Hepatocyte (in vitro differentiated cells): Measurements from ENCODE around the gene SNRPB. TPM values are rescaled to one million over a fixed set of nuclear protein-coding genes. Genes with fewer than 3 reads are reported as not detected.
A peak's percentile ranks its signal among the peaks of the same experiment; 100 is the strongest.
"Not testable (repeated sequence)": the region's sequence is repeated elsewhere in the genome, so short reads cannot be mapped to it uniquely, and the experiment has no call there.

Experiments used
- DNase-seq: peaks from one replicate; pipeline ENCODE4 v3.0.0-alpha.2; 2016; ENCODE audit warnings: low spot score
- H2AFZ ChIP-seq: fragments of 200-600 bp; sonication (generic); 2 replicates; pipeline ENCODE4 v1.6.0; 2016; ENCODE audit warnings: antibody characterized with exemption, mild to moderate bottlenecking
- H3K27ac ChIP-seq: fragments of 200-600 bp; sonication (generic); 2 replicates; pipeline ENCODE4 v1.5.1; 2016; ENCODE audit warnings: mild to moderate bottlenecking
- H3K27me3 ChIP-seq: fragments of 200-600 bp; sonication (generic); 2 replicates; pipeline ENCODE4 v1.6.1; 2016
- H3K36me3 ChIP-seq: fragments of 200-600 bp; sonication (generic); replicated peaks from 2 replicates; pipeline ENCODE4 v1.5.1; 2016; ENCODE audit warnings: low read depth; ENCODE audit not compliant: insufficient read depth
- H3K4me1 ChIP-seq: fragments of 200-600 bp; sonication (generic); 2 replicates; pipeline ENCODE4 v1.5.1; 2016; ENCODE audit warnings: mild to moderate bottlenecking, moderate library complexity; ENCODE audit not compliant: insufficient read depth
- H3K4me2 ChIP-seq: fragments of 200-600 bp; sonication (generic); 2 replicates; pipeline ENCODE4 v1.6.0; 2016
- H3K4me3 ChIP-seq: fragments of 200-600 bp; sonication (generic); 2 replicates; pipeline ENCODE4 v1.5.1; 2016; ENCODE audit warnings: mild to moderate bottlenecking
- H3K79me2 ChIP-seq: fragments of 200-600 bp; sonication (generic); 2 replicates; pipeline ENCODE4 v1.6.0; 2017; ENCODE audit warnings: mild to moderate bottlenecking
- H3K9me2 ChIP-seq: fragments of 200-600 bp; sonication (generic); replicated peaks from 2 replicates; pipeline ENCODE4 v1.6.0; 2017; ENCODE audit warnings: mild to moderate bottlenecking; ENCODE audit not compliant: insufficient read depth
- H3K9me3 ChIP-seq: fragments of 200-600 bp; sonication (generic); 2 replicates; pipeline ENCODE4 v1.5.1; 2016; ENCODE audit warnings: low read depth, mild to moderate bottlenecking
- H4K20me1 ChIP-seq: fragments of 200-600 bp; sonication (generic); 2 replicates; pipeline ENCODE4 v1.6.0; 2016; ENCODE audit warnings: mild to moderate bottlenecking; ENCODE audit not compliant: insufficient read depth, poor library complexity, severe bottlenecking
- CTCF ChIP-seq: fragments of 200-600 bp; sonication (generic); IDR thresholded peaks from 2 replicates; pipeline ENCODE4 v1.5.1; 2016; ENCODE audit warnings: antibody characterized with exemption, mild to moderate bottlenecking; ENCODE audit not compliant: poor library complexity
- EZH2 ChIP-seq: fragments of 200-600 bp; sonication (generic); IDR thresholded peaks from 2 replicates; pipeline ENCODE4 v1.6.1; 2016; ENCODE audit warnings: antibody characterized with exemption, mild to moderate bottlenecking, borderline replicate concordance
- EZH2phosphoT487 ChIP-seq: fragments of 200-600 bp; sonication (generic); IDR thresholded peaks from one replicate; pipeline ENCODE4 v1.6.1; 2018; ENCODE audit warnings: antibody characterized with exemption, mild to moderate bottlenecking, low read depth, moderate library complexity; ENCODE audit not compliant: unreplicated experiment, severe bottlenecking
- WGBS: methylation state at CpG from one replicate; pipeline ENCODE4 v1.1.6; 2016; ENCODE audit warnings: low lambda C conversion rate; ENCODE audit errors: missing lambda C conversion rate; 5-methylcytosine and 5-hydroxymethylcytosine counted together
- polyA plus RNA-seq: library from polyadenylated mRNA; unstranded; fragments of >200 nt; fragmentation: Nextera tagmentation; extraction: Ambion mirVana; gene quantifications from 2 replicates; pipeline ENCODE4 v1.2.1, GENCODE V29; 2016
- total RNA-seq: library from RNA; depleted of rRNA; stranded (reverse); fragments of >200 nt; gene quantifications from 2 replicates; pipeline ENCODE4 v1.2.3, GENCODE V29; 2014

SNRPB gene
- total and polyA plus RNA-seq, 2 experiments from 2014 or later = 201 to 219 TPM

GRCh38 chr20:2507464-2507863 is 36.9 kb upstream of the SNRPB start:
- peaks cover 8% of the 10 kb centered on the region for H3K4me1 ChIP-seq
- H2AFZ ChIP-seq = peak overlapping the region; percentile 59
- H3K36me3 ChIP-seq = no peaks in the 10 kb centered on the region
- no peaks in the 10 kb centered on the region for H3K9me3 ChIP-seq
- H3K4me2 ChIP-seq = peak overlapping the region; percentile 85
- no peaks in the 10 kb centered on the region for H3K27me3 ChIP-seq
- no peak for DNase-seq
- H3K4me3 ChIP-seq = no peak overlapping the region
- no peaks in the 10 kb centered on the region for H3K9me2 ChIP-seq
- TF ChIP-seq EZH2phosphoT487 = no peak
- H4K20me1 ChIP-seq = no peaks in the 10 kb centered on the region
- peaks cover 41% of the 10 kb centered on the region for H3K79me2 ChIP-seq
- H3K27ac ChIP-seq = no peak overlapping the region
- WGBS = 92% methylated on average over 5 of the region's 5 CpGs

- H3K4me2 ChIP-seq, H3K27ac ChIP-seq, H3K4me3 ChIP-seq, H3K9me2 ChIP-seq, H2AFZ ChIP-seq, H3K36me3 ChIP-seq, H3K27me3 ChIP-seq, H4K20me1 ChIP-seq, H3K4me1 ChIP-seq, DNase-seq, H3K9me3 ChIP-seq: not testable (repeated sequence)
- 100% methylated on average over 3 of the region's 5 CpGs for WGBS
- H3K79me2 ChIP-seq = peaks cover 41% of the 10 kb centered on the region
These were observed 35.8 kb upstream of the SNRPB start for GRCh38 chr20:2506426-2506825.

GRCh38 chr20:2504803-2505202 is 34.2 kb upstream of the SNRPB start:
- 85% methylated on average over 2 of the region's 2 CpGs for WGBS
- not testable (repeated sequence) for H3K27ac ChIP-seq, H3K9me3 ChIP-seq, H3K27me3 ChIP-seq, H2AFZ ChIP-seq, H3K9me2 ChIP-seq, H3K4me1 ChIP-seq, H3K4me3 ChIP-seq, H3K4me2 ChIP-seq, DNase-seq, H4K20me1 ChIP-seq, H3K36me3 ChIP-seq
- H3K79me2 ChIP-seq = peaks cover 41% of the 10 kb centered on the region

- not testable (repeated sequence) for H3K27me3 ChIP-seq, DNase-seq, H3K9me3 ChIP-seq, H3K36me3 ChIP-seq, H4K20me1 ChIP-seq, H3K4me2 ChIP-seq, H2AFZ ChIP-seq, H3K9me2 ChIP-seq, H3K4me3 ChIP-seq, H3K4me1 ChIP-seq, H3K27ac ChIP-seq
- WGBS = 97% methylated on average over 2 of the region's 2 CpGs
- H3K79me2 ChIP-seq = peaks cover 34% of the 10 kb centered on the region
These were observed 32.3 kb upstream of the SNRPB start for GRCh38 chr20:2502808-2503384.

GRCh38 chr20:2485661-2486060 is 15.1 kb upstream of the SNRPB start:
- Histone ChIP-seq H3K9me3 (no peaks in the 10 kb centered on the region), H2AFZ (no peak overlapping the region), H4K20me1 (no peaks in the 10 kb centered on the region), H3K9me2 (no peaks in the 10 kb centered on the region), H3K27ac (no peak overlapping the region), H3K4me1 (no peaks in the 10 kb centered on the region), H3K4me2 (no peak overlapping the region), H3K4me3 (no peak overlapping the region), H3K27me3 (no peaks in the 10 kb centered on the region), H3K79me2 (no peaks in the 10 kb centered on the region), H3K36me3 (no peaks in the 10 kb centered on the region)
- TF ChIP-seq CTCF = no peak
- TF ChIP-seq EZH2phosphoT487 = no peak
- TF ChIP-seq EZH2 = no peak
- DNase-seq = no peak
- 65% methylated on average over 4 of the region's 4 CpGs for WGBS
